Activated CD4-positive, alpha-beta T cell treated with anti-CD3 and anti-CD28 coated beads, Interleukin-2, Interleukin-6, amounts not matched to agents 100 ng/mL and 50 ng/mL, durations not matched to agents 16 hours and 8 hours (primary cell): Measurements from ENCODE around the gene PDK1.
"Not testable (repeated sequence)": the region's sequence is repeated elsewhere in the genome, so short reads cannot be mapped to it uniquely, and the experiment has no call there.

Experiments
- DNase-seq: peaks from one replicate; pipeline ENCODE4 v3.0.0-alpha.2; 2020

The PDK1 gene

DNA sequence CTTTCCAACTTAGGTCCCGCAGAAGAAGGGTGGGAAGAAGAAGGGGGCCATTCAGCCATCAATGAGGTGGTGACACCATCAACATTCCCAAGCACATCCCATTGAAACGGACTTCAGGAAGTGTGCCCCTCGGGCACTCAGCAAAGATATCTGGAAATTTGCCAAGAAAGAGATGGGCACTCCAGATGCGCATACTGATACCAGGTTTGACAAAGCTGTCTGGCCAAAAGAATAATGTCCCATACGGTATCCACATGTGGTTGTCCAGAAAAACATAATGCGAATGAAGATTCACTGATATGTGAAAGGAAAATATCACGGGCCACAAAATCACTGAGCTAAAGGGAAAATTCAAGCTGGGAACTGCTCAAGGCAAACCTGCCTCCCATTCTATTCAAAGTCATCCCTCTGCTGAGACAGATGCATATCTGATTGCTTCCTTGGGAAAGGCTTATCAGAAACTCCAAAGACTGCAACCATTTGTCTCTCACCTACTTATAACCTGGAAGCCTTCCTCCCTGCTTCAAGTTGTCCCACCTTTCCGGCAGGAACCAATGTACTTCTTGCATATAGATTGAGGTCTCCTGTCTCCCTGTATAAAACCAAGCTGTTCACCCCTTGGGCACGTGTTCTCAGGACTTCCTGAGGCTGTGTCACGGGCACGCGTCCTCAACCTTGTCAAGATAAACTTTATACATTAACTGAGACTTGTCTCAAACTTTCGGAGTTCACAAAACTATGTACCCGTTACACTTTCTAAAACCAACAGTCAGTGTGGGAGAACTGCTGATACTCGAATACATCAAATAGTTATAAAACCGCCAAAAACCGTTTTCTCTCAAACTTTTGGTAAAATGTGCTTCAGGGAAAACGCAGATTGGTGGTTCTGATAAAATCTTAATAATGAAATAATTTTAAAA is 1.3 kb upstream of the PDK1 start:
- peak; percentile 7 for DNase-seq

DNA sequence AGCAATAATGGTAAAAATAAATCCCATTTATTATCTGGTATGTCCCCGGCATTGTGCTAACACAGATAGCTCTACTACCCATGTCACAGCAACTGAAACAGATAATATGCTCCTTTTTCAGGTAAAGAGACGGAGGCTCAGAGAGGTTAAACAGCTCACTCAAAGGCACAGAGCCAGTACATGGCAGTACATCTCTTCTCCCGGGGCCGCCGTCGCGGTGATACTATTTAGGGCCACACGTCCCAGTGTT is 693 bp upstream of the PDK1 start:
- no peak for DNase-seq

DNA sequence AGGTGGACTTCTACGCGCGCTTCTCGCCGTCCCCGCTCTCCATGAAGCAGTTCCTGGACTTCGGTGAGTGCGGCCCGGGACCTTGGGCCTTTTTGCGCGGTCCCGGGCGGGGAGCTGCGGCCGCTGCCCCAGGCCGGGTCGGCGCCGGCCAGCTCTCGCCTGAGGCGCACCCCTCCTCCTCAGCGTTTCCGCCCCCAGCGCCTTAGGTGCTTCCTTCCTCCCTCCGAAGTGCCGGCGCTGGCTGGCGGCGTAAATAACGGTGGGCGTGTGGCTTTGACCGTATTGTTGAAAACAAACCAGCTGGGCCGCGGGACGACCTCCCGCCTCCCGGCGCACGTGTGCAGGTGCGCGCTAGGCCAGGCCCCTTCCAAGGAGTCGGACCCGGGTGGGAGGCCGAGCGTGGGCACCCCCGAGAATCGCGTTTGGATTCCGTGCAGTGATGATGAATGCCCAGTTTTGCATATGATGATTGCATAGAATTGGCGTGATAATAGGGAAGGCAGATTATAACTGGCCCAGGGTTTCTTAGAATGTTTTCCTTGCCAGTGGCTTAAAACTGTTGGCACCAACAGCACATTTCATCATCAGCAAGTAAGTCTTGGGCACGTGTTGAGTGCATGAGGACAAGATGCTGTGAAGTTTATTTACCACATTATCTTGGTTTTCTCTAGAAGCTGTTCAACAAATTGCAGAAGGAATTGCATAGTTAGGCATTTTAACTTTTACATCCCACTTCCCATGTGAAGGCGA is 569 bp downstream of the PDK1 start:
- peak; percentile 82 for DNase-seq

DNA sequence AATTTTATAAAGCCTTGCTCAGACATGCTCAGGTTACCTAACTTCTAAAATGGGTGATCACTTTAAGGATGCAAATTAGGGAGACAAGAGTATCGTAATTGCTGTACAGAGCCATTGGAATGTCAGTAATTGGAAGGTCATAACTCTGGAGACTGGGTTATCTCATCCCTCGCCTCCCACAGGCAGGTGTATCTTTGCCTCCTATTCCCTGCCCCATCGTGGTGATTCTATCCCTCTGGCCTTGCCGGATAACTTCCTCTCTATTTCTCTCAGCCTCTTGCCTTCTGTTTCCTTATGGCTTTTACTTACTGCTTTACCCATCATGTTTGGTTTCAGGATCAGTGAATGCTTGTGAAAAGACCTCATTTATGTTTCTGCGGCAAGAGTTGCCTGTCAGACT is 2.5 kb downstream of the PDK1 start:
- no peak for DNase-seq

DNA sequence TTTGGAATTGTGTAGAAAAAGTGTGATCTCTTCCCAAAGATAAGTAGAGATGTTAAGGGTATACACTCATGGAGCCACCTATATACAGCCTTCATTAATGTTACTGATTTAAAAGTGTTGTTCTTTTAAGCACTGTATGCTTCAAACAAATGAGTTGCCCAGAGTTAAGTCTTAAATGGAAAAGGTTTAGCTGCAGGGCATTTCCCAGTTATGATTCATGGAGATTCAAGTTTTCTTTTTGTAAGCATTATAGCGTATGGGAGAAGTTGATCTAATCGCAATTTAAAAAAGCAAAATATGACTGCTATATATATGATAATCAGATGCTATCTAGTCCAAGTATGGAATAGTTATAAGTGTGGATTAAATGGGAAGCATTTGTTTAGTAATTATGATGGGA is 4.8 kb downstream of the PDK1 start:
- DNase-seq, result no peak

DNA sequence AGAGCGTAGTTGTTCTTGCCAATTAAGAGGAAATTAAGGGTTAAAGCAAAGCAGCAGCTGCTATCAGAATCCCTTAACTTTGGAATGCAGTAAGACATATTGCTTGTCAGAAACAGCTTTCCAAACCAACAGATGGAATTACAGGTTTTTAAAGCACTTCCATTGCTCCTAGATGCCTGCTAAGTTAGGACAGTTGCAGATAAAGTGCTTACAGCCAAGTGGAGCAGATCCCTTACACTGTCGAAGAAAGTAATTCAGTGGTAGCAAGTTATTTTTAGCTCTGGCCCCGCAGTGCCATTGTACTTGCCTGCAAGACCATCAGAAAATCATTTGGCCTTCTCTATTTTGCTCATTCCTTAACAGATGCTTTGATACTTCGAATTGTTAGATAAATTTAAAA is 5.4 kb downstream of the PDK1 start:
- no peak for DNase-seq

DNA sequence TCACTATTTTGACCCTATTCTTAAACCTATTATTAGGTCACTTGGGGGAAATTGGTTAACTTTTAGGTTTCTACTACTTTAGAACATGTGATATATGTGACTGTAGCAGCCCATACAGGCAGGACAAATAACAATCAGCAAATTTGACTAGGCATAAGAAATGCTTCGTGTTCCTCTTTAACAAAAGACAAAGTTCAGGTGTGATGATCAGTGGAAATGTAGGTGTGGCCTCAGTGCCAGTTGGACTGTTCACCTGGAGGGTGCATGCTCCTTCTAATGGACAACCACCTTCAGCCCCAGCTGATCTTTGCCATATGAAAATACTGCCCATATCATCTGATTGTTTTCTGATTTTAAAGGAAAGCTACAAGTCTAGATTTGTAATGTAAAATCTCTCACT is 6.4 kb downstream of the PDK1 start:
- DNase-seq, result no peak

DNA sequence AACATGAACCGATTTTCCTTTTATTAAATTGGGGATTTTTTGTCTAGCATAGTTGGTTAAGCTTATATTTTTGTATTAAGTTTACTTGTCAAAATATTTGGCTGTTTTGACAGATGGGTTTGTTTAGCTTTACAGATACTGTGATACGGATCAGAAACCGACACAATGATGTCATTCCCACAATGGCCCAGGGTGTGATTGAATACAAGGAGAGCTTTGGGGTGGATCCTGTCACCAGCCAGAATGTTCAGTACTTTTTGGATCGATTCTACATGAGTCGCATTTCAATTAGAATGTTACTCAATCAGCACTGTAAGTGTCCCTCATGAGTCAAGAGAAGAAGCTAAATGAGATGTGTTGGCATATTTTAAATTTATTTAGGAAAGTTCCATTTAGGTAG is 8.5 kb downstream of the PDK1 start:
- no peak for DNase-seq

DNA sequence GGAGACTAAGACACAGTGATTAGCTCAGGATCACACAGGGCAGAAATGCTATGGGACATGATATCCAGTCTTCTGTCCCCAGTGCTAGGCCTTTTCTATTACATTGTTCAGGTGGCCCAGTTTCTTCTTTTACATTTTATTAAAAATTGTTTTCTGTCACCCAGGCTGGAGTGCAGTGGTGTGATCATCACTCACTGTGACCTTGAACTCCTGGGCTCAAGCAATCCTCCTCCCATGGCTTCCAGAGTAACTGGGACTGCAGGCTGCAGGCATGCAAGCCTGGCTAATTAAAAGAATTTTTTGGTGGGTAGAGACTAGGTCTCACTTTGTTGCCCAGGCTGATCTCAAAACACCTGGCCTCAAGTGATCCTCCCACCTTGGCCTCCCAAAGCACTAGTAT is 15.4 kb downstream of the PDK1 start:
- no peak for DNase-seq

DNA sequence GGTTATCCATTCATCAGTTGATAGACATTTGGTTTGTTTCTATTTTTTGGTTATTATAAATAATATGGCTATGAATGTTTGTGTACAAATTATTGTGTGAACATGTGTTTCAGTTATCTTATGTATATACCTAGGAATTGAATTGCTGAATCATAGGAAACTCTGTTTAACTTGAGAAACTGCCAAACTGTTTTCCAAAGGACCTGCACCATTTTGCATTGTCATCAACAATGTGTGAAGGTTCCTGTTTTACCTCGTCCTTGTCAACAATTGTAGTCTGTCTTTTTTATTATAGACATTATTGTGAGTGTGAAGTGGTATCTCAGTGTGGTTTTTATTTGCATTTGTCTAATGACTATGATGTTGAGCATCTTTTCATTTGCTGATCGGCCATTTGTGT is 17.1 kb downstream of the PDK1 start:
- no peak for DNase-seq

DNA sequence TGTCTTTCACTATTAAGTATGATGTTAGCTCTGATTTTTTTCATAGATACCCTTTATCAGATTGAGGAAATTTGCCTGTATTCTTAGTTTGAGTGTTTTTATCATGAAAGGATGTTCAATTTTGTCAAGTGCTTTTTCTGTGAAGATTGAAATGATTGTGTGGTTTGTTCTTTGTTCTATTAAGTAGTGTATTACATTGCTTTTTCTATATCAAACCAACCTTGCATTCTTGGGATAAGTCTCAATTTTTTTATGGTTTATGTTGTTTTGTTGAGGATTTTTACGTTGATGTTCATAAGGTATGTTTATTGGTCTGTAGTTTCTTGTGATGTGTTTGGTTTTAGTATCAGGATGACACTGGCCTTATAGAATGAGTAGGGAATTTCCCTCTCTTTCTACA is 19.1 kb downstream of the PDK1 start:
- DNase-seq, result no peak

DNA sequence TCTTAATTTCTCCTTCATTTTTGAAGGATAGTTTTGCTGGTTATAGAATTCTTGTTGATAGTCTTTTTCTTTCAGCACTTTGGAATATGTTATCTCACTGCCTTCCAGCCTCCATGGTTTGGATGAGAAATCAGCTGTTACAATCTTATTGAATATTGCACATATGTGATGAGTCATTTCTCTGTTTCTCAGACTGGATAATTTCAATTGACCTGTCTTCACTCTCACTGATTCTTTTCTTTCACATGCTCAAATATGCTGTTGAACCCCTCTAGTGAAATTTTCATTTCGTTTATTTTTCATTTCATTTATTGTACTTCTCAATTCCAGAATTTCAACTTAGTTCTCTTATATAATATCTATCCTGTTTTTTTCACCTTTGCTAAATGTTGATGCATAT is 22.2 kb downstream of the PDK1 start:
- no peak for DNase-seq

DNA sequence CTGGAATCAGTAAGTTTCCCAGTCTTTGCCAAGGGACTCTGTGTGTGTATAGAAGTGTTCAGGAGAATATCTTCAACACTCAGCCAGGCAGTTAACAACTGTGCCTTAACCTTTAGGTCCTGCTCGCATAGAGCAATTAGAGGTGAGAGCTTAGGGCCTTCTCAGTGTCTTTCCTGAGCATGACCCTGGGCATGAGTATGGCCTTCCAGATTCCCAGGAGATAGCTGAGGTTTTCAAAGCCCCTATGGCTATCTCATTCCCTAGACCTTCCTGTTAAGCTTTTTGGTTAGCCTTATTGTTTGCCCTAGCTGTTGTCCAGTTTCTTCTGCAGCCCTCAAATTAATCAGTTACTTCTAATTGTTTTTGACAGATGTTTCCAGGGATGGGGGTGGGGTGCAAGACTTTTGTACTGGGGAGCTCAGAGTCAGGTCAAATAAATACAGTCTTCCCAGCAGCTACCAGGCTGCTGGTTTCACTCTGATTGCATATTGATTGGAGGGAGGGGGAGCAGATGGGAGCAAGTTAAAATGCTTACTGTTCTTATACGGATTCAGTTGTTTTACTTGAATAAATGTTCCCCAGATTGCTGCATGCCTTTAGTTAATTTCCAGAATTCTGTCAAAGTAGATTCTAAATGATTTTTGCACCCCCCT is 23.1 kb downstream of the PDK1 start:
- DNase-seq, result no peak

DNA sequence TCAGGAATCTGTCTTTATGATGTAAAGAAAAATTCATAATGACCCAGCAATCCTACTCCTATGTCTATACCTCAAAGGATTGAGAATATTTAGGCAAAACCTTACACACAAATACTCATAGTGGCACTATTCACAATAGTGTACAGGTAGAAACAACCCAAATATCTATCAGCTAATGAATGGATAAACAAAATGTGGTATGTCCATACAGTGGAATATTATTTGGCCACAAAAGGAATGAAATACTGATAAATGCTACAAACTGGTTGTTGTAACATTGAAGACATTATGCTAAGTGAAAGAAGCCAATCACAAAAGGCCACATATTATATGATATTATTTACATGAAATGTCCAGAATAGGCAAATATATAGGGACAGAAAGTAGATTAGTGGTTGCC is 24.7 kb downstream of the PDK1 start:
- no peak for DNase-seq

DNA sequence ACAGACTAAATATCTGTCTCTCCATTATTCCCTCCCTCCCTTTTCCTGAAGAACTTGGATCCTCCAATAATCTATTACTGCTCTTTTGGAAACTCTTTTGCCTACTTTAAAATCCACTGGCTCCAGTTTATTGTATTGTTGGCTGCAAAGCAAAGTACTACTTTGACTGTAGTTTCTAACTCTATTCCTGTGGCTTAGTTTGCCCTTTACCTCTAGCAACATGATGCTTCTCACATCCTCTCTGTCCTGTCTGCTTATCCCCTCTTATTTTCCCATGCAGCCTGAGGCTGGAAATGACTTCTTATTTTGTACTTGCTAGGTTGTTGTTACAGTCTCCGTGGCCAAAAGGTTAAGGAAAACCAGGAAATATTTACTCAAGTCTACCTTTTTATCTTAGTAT is 26.8 kb downstream of the PDK1 start:
- no peak for DNase-seq

DNA sequence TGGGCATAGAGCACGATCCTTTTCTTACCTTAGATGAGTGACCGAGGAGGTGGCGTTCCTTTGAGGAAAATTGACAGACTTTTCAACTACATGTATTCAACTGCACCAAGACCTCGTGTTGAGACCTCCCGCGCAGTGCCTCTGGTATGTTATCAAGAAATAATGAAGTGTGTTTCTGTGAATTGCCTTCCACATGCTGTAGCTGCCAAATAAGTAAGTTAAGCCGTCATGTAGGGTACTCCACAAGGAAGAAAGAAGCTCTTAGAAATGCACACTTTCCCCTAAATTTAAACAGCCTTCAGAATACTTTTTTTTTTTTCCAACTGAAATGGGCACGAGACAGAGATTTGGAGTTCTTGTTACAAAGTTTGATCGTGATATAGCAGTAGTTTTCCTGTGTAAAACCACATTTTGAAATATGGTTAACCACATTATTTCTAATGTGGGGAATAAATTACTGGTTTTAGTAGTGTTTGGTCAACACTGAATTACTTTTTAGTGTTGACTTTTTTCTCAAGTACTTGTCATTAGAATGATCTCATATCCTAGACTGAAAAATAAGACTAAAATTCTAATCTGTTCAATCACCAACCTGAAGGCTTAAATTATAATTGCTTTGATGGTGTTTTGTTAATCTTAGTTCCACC is 30.5 kb downstream of the PDK1 start:
- peak; percentile 54 for DNase-seq

DNA sequence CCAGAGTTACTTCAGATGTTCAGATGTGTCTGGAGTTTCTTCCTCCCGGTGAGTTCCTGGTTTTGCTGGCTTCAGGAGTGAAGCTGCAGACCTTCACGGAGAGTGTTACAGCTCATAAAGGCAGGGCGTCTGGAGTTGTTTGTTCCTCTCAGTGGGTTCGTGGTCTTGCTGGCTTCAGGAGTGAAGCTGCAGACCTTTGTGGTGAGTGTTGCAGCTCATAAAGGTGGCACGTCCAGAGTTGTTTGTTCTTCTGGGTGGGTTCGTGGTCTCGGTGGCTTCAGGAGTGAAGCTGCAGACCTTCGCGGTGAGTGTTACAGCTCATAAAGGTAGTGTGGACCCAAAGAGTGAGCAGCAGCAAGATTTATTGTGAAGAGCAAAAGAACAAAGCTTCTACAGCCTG is 31.3 kb downstream of the PDK1 start:
- peak; percentile 50 for DNase-seq

DNA sequence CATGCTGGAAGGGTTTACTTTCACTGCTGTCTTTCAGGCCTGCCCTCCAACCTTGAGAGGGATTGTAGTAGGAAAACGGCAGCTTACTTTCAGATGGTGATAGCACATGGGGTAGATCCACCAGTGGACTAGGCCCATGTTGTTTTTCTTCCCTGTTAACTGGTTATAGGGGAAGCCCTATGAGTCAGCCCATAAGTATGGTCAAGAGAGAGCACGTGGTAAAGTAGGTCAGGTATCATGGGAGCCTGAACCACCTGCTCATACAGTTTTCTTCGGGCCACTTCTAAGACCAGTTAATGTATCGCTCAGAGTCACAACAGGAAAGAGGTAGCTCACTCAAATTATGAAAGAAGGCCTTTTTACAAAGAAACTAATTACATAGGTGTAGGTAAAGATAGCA is 33.0 kb downstream of the PDK1 start:
- no peak for DNase-seq

DNA sequence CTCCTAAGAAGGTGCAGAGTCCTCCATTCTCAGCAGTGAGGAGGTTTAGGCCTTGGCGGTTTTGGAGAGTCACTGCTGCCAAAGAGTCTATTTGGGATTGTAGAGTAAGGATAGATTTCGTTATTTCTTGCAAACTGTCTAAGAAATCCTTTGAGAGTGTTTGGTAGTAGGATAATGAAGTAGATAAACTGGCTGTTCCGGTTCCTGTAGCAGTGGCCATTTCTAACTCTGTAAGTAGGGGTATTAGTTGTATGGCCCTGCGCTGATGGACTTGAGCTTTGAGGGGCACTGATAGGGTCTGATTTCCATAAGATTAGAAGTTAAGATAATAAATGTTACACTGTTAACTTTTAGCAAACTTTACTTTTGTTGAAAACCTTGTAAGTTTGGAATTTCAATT is 35.5 kb downstream of the PDK1 start:
- not testable (repeated sequence) for DNase-seq

DNA sequence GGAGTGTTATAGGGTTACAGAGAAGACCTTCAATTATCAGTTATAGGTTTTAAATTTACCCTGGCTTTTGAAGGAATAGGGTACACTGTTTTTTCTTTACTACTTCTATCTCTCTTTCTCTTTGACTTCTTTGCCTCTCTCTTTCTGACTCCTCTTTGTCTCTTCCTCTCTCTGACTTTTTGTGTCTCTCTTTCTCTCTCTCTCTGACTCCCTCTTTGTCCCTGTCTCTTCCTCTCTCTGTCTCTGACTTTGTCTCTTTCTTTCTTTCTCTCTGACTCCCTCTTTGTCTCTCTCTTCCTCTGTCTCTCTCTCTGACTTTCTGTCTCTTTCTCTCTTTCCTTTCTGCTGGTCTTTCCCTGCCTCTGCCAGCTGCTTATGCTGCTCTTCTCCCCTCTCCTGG is 36.3 kb downstream of the PDK1 start:
- DNase-seq, result not testable (repeated sequence)

DNA sequence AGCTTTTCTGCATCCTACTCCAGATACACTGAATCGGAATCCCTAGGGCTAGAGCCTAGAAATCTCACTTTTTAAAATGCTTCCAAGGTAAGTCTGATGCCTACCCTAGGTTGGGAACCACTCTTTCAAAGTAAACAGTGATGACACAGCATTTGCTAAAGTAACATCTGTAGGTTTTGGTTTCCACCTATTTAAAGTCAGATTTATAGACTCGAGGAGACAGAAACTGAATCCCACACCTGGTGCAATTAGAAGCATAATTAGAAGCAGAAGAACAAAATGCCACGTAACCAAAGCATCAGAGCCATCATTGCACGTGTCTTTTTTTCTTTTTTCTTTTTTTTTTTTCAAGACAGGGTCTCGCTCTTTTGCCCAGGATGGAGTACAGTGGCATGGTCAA is 40.9 kb downstream of the PDK1 start:
- DNase-seq, result no peak

DNA sequence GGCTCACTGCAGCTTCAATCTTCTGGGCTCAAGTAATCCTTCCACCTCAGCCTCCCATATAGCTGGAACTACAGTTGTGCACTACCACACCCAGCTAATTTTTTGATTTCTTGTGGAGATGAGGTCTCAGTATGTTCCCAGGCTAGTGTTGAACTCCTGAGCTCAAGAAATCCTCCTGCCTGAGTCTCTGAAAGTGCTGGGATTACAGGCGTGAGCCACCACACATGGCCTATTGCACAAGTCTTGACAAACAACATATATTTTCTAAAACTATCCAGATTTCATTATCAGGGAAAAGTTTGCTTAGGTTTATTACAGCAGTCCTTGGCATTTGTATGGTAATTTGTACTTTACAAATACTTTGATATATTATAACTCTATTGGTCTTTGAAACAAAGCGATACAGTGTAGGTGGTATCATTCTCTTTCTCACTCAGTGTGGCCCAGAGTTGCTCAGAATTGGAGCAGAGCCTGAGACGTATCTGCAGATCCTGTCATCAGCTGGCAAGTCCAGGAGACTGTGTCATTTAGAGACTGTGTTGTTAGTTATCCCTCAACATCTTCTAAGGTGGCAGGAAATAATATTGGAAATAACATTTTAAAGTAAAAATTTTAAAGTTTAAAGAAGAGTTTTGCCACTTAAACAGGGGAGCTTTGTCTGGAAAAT is 41.4 kb downstream of the PDK1 start:
- DNase-seq, result peak; percentile 14

DNA sequence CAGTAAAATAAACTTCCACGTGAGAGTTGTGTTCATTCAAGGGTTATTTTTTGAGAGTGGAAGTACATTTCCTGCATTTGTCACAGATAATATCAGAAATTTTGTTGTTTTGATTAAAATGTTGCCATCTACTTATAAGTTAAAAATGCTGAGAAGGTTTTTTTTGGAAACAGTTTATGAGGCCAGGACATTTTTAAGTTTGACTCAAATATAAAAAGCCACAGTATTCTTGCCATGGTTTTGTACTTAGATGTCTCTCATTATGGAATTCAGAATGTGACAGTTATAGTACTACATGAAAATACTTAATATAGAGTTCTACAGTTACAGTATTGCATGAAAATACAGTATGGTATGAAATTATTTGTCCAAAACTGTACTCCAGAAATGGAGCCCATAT is 44.1 kb downstream of the PDK1 start:
- DNase-seq, result no peak
